Testis (tissue), 3 donors: ENCODE data around the gene FAM131B. TPM values are rescaled to one million over a fixed set of nuclear protein-coding genes. Genes with fewer than 3 reads are reported as not detected.

Source experiments
- DNase-seq: peaks from one replicate; pipeline ENCODE4 v3.0.0-alpha.2; 2019
- H3K27ac ChIP-seq, 2 donors: fragments of 200-600 bp; sonication (generic); one replicate each; pipeline ENCODE4 v1.5.1; 2019
- H3K27me3 ChIP-seq: fragments of 200-600 bp; sonication (generic); one replicate; pipeline ENCODE4 v1.5.1; 2019
- H3K36me3 ChIP-seq: fragments of 200-600 bp; sonication (generic); one replicate; pipeline ENCODE4 v1.5.1; 2017; ENCODE audit warnings: low read depth; ENCODE audit errors: missing control alignments
- H3K4me1 ChIP-seq: fragments of 200-600 bp; sonication (generic); one replicate; pipeline ENCODE4 v1.5.1; 2019
- H3K4me3 ChIP-seq, 2 donors: fragments of 200-600 bp; sonication (generic); one replicate each; pipeline ENCODE4 v1.5.1; 2017 to 2019
- H3K9me3 ChIP-seq: fragments of 200-600 bp; sonication (generic); one replicate; pipeline ENCODE4 v1.5.1; 2017
- POLR2A ChIP-seq: fragments of 450-650 bp; IDR thresholded peaks from one replicate; pipeline ENCODE4 v1.6.1; 2017; ENCODE audit warnings: antibody characterized with exemption, mild to moderate bottlenecking, moderate library complexity
- WGBS, 2 donors: methylation state at CpG; one replicate each; pipeline ENCODE4 v1.1.5; 2018; 5-methylcytosine and 5-hydroxymethylcytosine counted together
- intact Hi-C: fragments of 100-400 bp; cut with DNase I; formaldehyde crosslinking; loops from one replicate; pipeline ENCODE4 v1.15.1; 2023; ENCODE audit warnings: low total_unique reads
- polyA plus RNA-seq: library from polyadenylated mRNA; stranded (reverse); fragments of 350-450 nt; fragmentation: Illumina TruSeq; extraction: RNeasy Lipid Tissue Mini Kit (QIAGEN cat#74804); gene quantifications from one replicate; pipeline ENCODE4 v1.2.3, GENCODE V29; 2014; ENCODE audit warnings: low read depth, low replicate concordance; ENCODE audit not compliant: insufficient read depth
- total RNA-seq, 2 donors: library from RNA; depleted of rRNA; stranded (reverse); fragments of >200 nt; gene quantifications; one replicate each; pipeline ENCODE4 v1.2.3, GENCODE V29; 2016
- TF ChIP-seq, protein P1 (sequence below), 3 experiments: fragments of 450-650 bp in 2 of 3; fragments of 200-600 bp in 1 of 3; sonication (generic) in 1 of 3; IDR thresholded peaks; one replicate each; pipeline ENCODE4 v1.5.1; 2016 to 2019; ENCODE audit warnings: antibody characterized with exemption in 3 of 3, mild to moderate bottlenecking in 2 of 3, moderate library complexity in 1 of 3

Gene FAM131B
- total and polyA plus RNA-seq, 3 donors from 2014 or later = 1.2 TPM

DNA sequence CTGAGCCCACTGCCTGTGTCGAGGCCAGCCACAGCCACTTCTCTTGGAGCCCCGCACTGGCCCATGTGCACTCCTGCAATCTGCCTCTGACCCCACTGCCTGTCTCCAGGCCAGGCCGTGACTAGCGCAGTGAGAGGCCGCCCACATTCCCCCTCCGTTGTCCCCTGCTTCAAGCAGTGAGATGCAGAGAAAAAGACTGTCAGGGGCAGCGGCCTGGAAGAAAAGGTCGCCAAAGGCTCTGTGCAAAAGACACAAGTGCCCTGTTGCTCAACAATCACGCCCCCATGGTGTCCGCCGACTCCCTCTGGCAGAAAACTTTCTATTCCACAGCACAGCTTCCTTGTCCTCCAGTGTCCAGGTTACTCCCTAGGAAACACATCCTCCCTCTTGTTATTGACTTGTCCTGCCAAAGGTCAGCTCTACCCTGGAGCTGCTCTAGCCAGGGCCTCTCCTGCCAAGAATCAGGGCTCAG is 9.9 kb downstream of the FAM131B start:
- intact Hi-C loops = no loop called here
- Histone ChIP-seq H3K9me3 (no peaks in the 10 kb centered on the region), H3K4me3 (no peak overlapping the region), H3K4me1 (no peaks in the 10 kb centered on the region), H3K27ac (no peak overlapping the region), H3K27me3 (no peaks in the 10 kb centered on the region), H3K36me3 (no peaks in the 10 kb centered on the region)
- WGBS, 2 donors = 72 to 90% methylated on average over 9 to 11 of the region's 11 CpGs
- TF ChIP-seq POLR2A = no peak
- TF ChIP-seq, protein P1, sequence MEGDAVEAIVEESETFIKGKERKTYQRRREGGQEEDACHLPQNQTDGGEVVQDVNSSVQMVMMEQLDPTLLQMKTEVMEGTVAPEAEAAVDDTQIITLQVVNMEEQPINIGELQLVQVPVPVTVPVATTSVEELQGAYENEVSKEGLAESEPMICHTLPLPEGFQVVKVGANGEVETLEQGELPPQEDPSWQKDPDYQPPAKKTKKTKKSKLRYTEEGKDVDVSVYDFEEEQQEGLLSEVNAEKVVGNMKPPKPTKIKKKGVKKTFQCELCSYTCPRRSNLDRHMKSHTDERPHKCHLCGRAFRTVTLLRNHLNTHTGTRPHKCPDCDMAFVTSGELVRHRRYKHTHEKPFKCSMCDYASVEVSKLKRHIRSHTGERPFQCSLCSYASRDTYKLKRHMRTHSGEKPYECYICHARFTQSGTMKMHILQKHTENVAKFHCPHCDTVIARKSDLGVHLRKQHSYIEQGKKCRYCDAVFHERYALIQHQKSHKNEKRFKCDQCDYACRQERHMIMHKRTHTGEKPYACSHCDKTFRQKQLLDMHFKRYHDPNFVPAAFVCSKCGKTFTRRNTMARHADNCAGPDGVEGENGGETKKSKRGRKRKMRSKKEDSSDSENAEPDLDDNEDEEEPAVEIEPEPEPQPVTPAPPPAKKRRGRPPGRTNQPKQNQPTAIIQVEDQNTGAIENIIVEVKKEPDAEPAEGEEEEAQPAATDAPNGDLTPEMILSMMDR (IDR thresholded peaks at IDR 0.05) = no peak
- DNase-seq = no peak

- Histone ChIP-seq H3K36me3 (no peaks in the 10 kb centered on the region), H3K27ac (no peak overlapping the region), H3K4me1 (no peaks in the 10 kb centered on the region), H3K27me3 (no peaks in the 10 kb centered on the region), H3K9me3 (no peaks in the 10 kb centered on the region), H3K4me3 (no peak overlapping the region)
- no peak for DNase-seq
- TF ChIP-seq, protein P1 (IDR thresholded peaks at IDR 0.05) = no peak
- no peak for TF ChIP-seq POLR2A
- intact Hi-C loops = no loop called here
- 94 to 100% methylated on average over 6 to 9 of the region's 9 CpGs for WGBS, 2 donors
Observed at GRCh38 chr7:143351574-143351973, 10.9 kb downstream of the FAM131B start.

DNA sequence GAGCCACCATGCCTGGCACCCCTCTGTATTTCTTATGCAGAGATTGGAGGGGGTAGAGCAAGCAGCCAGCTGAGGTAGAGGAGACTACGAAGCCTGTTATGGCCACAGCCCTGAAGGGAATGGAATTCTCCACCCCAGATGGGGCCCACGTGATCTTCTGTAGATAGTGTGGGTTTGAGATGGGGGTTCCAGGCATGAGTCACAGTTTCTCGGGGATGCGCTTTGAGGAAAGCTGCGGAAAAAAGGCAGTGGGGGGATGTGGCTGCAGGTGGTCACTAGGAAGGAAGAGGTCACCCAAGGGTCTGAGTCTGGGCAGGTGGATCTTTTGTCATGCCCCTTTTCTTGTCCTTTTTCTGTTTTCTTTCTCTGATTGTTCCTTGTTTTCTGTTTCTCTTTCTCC is 11.5 kb downstream of the FAM131B start:
- intact Hi-C loops = no loop called here
- Histone ChIP-seq H3K4me1 (no peaks in the 10 kb centered on the region), H3K36me3 (no peaks in the 10 kb centered on the region), H3K9me3 (no peaks in the 10 kb centered on the region), H3K4me3 (no peak overlapping the region), H3K27ac (no peak overlapping the region), H3K27me3 (no peaks in the 10 kb centered on the region)
- no peak for DNase-seq
- WGBS, 2 donors = 78 to 88% methylated on average over 5 of the region's 5 CpGs
- TF ChIP-seq POLR2A = no peak
- TF ChIP-seq, protein P1 (IDR thresholded peaks at IDR 0.05) = no peak

- Histone ChIP-seq H3K27ac (no peak overlapping the region), H3K27me3 (no peaks in the 10 kb centered on the region), H3K4me1 (no peaks in the 10 kb centered on the region), H3K9me3 (no peaks in the 10 kb centered on the region), H3K36me3 (no peaks in the 10 kb centered on the region), H3K4me3 (no peak overlapping the region)
- TF ChIP-seq, protein P1 (IDR thresholded peaks at IDR 0.05) = no peak
- no peak for TF ChIP-seq POLR2A
- no peak for DNase-seq
- intact Hi-C loops = no loop called here
- WGBS, 2 donors = 67% methylated on average over 5 of the region's 5 CpGs
Observed at GRCh38 chr7:143347950-143348349, 14.6 kb downstream of the FAM131B start.

GRCh38 chr7:143346018-143346417 is 16.5 kb downstream of the FAM131B start:
- Histone ChIP-seq H3K9me3 (no peaks in the 10 kb centered on the region), H3K4me1 (no peaks in the 10 kb centered on the region), H3K27ac (no peak overlapping the region), H3K4me3 (no peak overlapping the region), H3K36me3 (no peaks in the 10 kb centered on the region), H3K27me3 (no peaks in the 10 kb centered on the region)
- no peak for TF ChIP-seq POLR2A
- TF ChIP-seq, protein P1 (IDR thresholded peaks at IDR 0.05) = no peak
- intact Hi-C loops = no loop called here
- 65 to 75% methylated on average over 4 of the region's 4 CpGs for WGBS, 2 donors
- DNase-seq = no peak
